Measurements from ENCODE around the gene IL34. TPM values are rescaled to one million over a fixed set of nuclear protein-coding genes. Genes with fewer than 3 reads are reported as not detected.

IL34 gene
- total RNA-seq, 1 donor from 2014 or later: 0.86 TPM

DNA sequence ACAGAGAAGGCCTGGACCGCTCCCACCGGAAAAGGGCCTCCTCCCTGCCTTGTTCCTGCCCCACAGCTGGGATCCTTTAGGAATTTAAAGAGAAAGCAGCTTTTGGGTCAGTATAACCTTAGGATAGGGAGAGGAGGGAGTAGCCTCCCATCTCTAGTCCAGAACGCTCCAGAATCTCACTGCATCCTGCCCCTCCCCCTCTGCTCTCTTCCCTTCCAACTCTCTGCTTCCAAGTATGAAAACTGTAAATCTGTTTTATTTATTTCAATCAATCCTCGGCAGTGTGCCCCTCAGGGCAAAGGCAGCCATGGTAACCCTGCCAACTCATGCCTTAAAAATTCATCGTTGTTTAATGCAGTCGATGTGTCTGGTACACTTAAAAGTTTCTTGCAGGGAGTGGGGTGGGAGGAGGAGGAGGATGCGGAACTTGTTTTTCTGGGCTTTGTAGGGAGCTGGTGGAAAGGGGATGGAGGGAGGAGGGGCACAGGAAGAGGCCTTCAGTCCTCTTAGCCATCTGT, 60.6 kb downstream of the IL34 start:
- TF ChIP-seq, protein P1, sequence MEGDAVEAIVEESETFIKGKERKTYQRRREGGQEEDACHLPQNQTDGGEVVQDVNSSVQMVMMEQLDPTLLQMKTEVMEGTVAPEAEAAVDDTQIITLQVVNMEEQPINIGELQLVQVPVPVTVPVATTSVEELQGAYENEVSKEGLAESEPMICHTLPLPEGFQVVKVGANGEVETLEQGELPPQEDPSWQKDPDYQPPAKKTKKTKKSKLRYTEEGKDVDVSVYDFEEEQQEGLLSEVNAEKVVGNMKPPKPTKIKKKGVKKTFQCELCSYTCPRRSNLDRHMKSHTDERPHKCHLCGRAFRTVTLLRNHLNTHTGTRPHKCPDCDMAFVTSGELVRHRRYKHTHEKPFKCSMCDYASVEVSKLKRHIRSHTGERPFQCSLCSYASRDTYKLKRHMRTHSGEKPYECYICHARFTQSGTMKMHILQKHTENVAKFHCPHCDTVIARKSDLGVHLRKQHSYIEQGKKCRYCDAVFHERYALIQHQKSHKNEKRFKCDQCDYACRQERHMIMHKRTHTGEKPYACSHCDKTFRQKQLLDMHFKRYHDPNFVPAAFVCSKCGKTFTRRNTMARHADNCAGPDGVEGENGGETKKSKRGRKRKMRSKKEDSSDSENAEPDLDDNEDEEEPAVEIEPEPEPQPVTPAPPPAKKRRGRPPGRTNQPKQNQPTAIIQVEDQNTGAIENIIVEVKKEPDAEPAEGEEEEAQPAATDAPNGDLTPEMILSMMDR (conservative IDR thresholded peaks at IDR 0.05; ENCODE audit: low read depth, low read length): no peak
- no peak for DNase-seq (ENCODE audit: low read depth)
- H3K4me3 ChIP-seq (ENCODE audit: low read depth, low read length): no peak overlapping the region

GRCh38 chr16:70708366-70709246, 62.2 kb downstream of the IL34 start:
- H3K4me3 ChIP-seq (ENCODE audit: low read depth, low read length): no peak overlapping the region
- TF ChIP-seq, protein P1 (conservative IDR thresholded peaks at IDR 0.05; ENCODE audit: low read depth, low read length): no peak
- no peak for DNase-seq (ENCODE audit: low read depth)

- no peak overlapping the region for H3K4me3 ChIP-seq (ENCODE audit: low read depth, low read length)
- TF ChIP-seq, protein P1 (conservative IDR thresholded peaks at IDR 0.05; ENCODE audit: low read depth, low read length): no peak
- DNase-seq (ENCODE audit: low read depth): no peak
These were observed 63.1 kb downstream of the IL34 start for GRCh38 chr16:70709457-70709856.

GRCh38 chr16:70709942-70710341, 63.6 kb downstream of the IL34 start:
- DNase-seq (ENCODE audit: low read depth): no peak
- TF ChIP-seq, protein P1 (conservative IDR thresholded peaks at IDR 0.05; ENCODE audit: low read depth, low read length): no peak
- H3K4me3 ChIP-seq (ENCODE audit: low read depth, low read length): no peak overlapping the region

Other genes starting within 250 kb of the IL34 start
- gene ST3GAL2, start 207.5 kb upstream of the IL34 start, total RNA-seq: 23.3 and 28.6 TPM in 2 replicates
- 13.3 and 21.8 TPM in 2 replicates for gene FCSK, start 192.0 kb upstream of the IL34 start, total RNA-seq
- 49.5 and 57.6 TPM in 2 replicates for gene COG4, start 123.0 kb upstream of the IL34 start, total RNA-seq
- 65.9 and 168 TPM in 2 replicates for gene SF3B3, start 122.7 kb upstream of the IL34 start, total RNA-seq
- 12.6 and 39.8 TPM in 2 replicates for gene MTSS2, start 39.5 kb downstream of the IL34 start, total RNA-seq
- 32.5 and 50.0 TPM in 2 replicates for gene VAC14, start 154.6 kb downstream of the IL34 start, total RNA-seq